Transverse colon (tissue), 4 donors: ENCODE results near the gene CORT. TPM values are rescaled to one million over a fixed set of nuclear protein-coding genes. Genes with fewer than 3 reads are reported as not detected.
"Not testable (repeated sequence)": the region's sequence is repeated elsewhere in the genome, so short reads cannot be mapped to it uniquely, and the experiment has no call there.

Source experiments
- DNase-seq: peaks from one replicate; pipeline ENCODE4 v3.0.0-alpha.2; 2019
- H3K27ac ChIP-seq, 4 donors: fragments of 200-600 bp; sonication (generic); 2 replicates each; pipeline ENCODE4 v1.5.1; 2016 to 2018; ENCODE audit warnings: inconsistent platforms in 4 of 4
- H3K27me3 ChIP-seq: fragments of 200-600 bp; sonication (generic); 2 replicates; pipeline ENCODE4 v1.5.1; 2017; ENCODE audit warnings: inconsistent platforms
- H3K36me3 ChIP-seq, 4 donors: fragments of 200-600 bp; sonication (generic); 2 replicates each; pipeline ENCODE4 v1.5.1; 2017 to 2019; ENCODE audit warnings: inconsistent platforms in 4 of 4
- H3K4me1 ChIP-seq, 4 donors: fragments of 200-600 bp; sonication (generic); 2 replicates each; pipeline ENCODE4 v1.5.1; 2017 to 2020; ENCODE audit warnings: inconsistent platforms in 4 of 4
- H3K4me3 ChIP-seq, 4 donors: fragments of 200-600 bp; sonication (generic); 1 replicate in 1 of 4; 2 replicates in 3 of 4; pipeline versions ENCODE4 v1.5.1 to v1.6.1; 2017 to 2019; ENCODE audit warnings: inconsistent platforms in 4 of 4
- H3K9me3 ChIP-seq, 2 donors: fragments of 200-600 bp; sonication (generic); 2 replicates each; pipeline ENCODE4 v1.5.1; 2017 to 2019; ENCODE audit warnings: inconsistent platforms in 2 of 2
- EP300 ChIP-seq: sonication (generic); formaldehyde crosslinking; IDR thresholded peaks from one replicate; pipeline ENCODE4 v1.6.1; 2017; ENCODE audit warnings: antibody characterized with exemption, low read depth
- POLR2A ChIP-seq: fragments of 450-650 bp; IDR thresholded peaks from one replicate; pipeline ENCODE4 v1.6.1; 2016; ENCODE audit warnings: antibody characterized with exemption, mild to moderate bottlenecking, moderate library complexity
- POLR2AphosphoS5 ChIP-seq, 3 donors: sonication (generic); formaldehyde crosslinking; IDR thresholded peaks; one replicate each; pipeline ENCODE4 v1.6.1; 2016; ENCODE audit warnings: antibody characterized with exemption in 3 of 3
- WGBS, 2 donors: methylation state at CpG; one replicate each; pipeline ENCODE4 v1.1.5; 2018; ENCODE audit warnings: low coverage in 1 of 2; 5-methylcytosine and 5-hydroxymethylcytosine counted together
- in situ Hi-C, 4 donors: fragments of 200-750 bp; cut with MboI; loops; one replicate each; pipeline versions ENCODE4 v1.15.0 to v1.15.1; 2017; ENCODE audit warnings: low sequenced_read_pairs in 3 of 4, low pct_ligation_motif_present in 1 of 4, low pct_unique_long_range_greater_than_20kb in 1 of 4
- intact Hi-C: fragments of 100-400 bp; cut with DNase I; formaldehyde crosslinking; loops from one replicate; pipeline ENCODE4 v1.15.1; 2023; ENCODE audit warnings: low total_unique reads
- total RNA-seq, 4 donors: library from RNA; depleted of rRNA; stranded (reverse); fragments of >200 nt; gene quantifications; one replicate each; pipeline ENCODE4 v1.1.0, GENCODE V29; 2016
- TF ChIP-seq, protein P1 (sequence below), 5 experiments: fragments of 200-600 bp in 3 of 5; fragments of 450-650 bp in 2 of 5; sonication (generic) in 3 of 5; IDR thresholded peaks; 1 replicate in 2 of 5; 2 replicates in 3 of 5; pipeline ENCODE4 v1.5.1; 2016 to 2017; ENCODE audit warnings: antibody characterized with exemption in 5 of 5, inconsistent platforms in 3 of 5, mild to moderate bottlenecking in 2 of 5, moderate library complexity in 1 of 5

CORT gene
- total RNA-seq: 1 to 10 TPM in 3 of 4 donors, not detected in 1; 1.1 to 6.4 (median 2.6) TPM

DNA sequence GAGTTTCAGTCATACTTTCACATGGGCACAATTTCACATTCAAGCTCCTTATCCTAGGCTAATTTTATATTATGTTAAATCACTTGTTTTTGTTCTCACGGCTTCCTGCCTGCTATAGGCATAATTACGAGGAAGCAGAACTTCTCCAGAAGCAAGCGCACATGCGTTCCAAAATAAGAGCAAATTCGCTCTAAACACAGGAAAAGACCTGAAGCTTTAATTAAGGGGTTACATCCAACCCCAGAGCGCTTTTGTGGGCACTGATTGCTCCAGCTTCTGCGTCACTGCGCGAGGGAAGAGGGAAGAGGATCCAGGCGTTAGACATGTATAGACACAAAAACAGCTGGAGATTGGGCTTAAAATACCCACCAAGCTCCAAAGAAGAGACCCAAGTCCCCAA lies at the start of gene CORT:
Gene CORT, plus strand, starts transcription at position 281 of the 400 bp plus-strand sequence. CDS start 193 bp downstream, outside the sequence.
- H3K4me1 ChIP-seq: no peaks in the 10 kb centered on the region
- in situ Hi-C loops (no loop called here), intact Hi-C loops (no loop called here)
- TF ChIP-seq POLR2A (no peak), EP300 (no peak)
- no peak for DNase-seq
- no peak within 1 kb of the TSS for H3K27ac ChIP-seq
- WGBS, 2 donors: 87 to 88% methylated on average over 5 to 10 of the region's 10 CpGs
- H3K36me3 ChIP-seq: no peaks in the 10 kb centered on the region
- H3K9me3 ChIP-seq: no peaks in the 10 kb centered on the region
- no peaks in the 10 kb centered on the region for H3K27me3 ChIP-seq
- H3K4me3 ChIP-seq: no peak within 1 kb of the TSS

DNA sequence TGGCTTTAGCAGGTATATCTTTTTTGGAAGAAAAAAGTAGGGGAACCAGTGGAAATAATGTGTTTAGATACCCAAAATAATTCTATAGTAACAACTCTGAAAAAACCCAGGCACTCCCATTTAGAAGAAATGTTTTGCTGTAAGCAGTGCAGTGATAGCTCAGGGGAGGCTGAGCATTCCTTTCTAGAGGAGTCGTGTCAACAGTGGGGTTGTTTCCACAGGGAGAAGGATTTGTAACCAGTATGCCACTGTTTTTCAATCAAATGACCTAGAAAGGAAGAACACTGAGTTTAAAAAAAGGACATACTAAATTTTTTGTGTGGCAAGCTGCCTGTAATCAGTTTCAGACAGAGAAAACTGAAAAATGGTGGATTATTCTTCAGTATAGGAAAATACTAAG lies 48.5 kb upstream of the CORT start:
- Histone ChIP-seq H3K27ac (peak overlapping the region in 1 of 4 donors; percentile 10), H3K4me1 (peaks cover 4 to 24% (median 14%) of the 10 kb centered on the region in 4 donors), H3K27me3 (no peaks in the 10 kb centered on the region), H3K36me3 (peaks cover 0 to 31% (median 15%) of the 10 kb centered on the region in 4 donors), H3K9me3 (no peaks in the 10 kb centered on the region), H3K4me3 (no peak overlapping the region)
- TF ChIP-seq POLR2AphosphoS5 (IDR thresholded peaks at IDR 0.05) (no peak), POLR2A (no peak), EP300 (no peak)
- TF ChIP-seq, protein P1, sequence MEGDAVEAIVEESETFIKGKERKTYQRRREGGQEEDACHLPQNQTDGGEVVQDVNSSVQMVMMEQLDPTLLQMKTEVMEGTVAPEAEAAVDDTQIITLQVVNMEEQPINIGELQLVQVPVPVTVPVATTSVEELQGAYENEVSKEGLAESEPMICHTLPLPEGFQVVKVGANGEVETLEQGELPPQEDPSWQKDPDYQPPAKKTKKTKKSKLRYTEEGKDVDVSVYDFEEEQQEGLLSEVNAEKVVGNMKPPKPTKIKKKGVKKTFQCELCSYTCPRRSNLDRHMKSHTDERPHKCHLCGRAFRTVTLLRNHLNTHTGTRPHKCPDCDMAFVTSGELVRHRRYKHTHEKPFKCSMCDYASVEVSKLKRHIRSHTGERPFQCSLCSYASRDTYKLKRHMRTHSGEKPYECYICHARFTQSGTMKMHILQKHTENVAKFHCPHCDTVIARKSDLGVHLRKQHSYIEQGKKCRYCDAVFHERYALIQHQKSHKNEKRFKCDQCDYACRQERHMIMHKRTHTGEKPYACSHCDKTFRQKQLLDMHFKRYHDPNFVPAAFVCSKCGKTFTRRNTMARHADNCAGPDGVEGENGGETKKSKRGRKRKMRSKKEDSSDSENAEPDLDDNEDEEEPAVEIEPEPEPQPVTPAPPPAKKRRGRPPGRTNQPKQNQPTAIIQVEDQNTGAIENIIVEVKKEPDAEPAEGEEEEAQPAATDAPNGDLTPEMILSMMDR (IDR thresholded peaks at IDR 0.05): no peak
- no peak for DNase-seq
- intact Hi-C loops: no loop called here
- WGBS, 2 donors: 69 to 86% methylated on average over 1 of the region's 1 CpG
- in situ Hi-C loops: no loop called here

DNA sequence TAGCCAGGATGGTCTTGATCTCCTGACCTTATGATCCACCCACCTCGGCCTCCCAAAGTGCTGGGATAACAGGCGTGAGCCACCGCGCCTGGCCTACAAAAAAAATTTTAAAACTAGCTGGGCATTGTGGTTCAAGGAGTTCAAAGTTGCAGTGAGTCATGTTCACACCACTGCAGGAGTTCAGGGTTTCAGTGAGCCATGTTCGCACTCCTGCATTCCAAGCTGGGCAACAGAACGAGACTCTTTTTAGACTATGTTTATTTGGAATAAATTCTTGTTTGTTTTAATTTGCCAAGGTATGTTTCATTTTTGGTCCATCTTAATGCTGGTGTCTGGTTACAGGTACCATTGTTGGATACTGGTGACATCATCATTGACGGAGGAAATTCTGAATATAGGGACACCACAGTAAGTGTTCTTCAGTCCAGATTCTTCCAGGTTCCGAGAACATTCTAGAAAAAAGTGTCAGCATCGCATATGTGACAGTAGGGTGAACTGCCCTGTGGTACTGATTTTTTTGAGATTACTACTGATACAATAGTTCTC lies 47.0 kb upstream of the CORT start:
- in situ Hi-C loops: no loop called here
- Histone ChIP-seq H3K27ac (no peak overlapping the region), H3K27me3 (no peaks in the 10 kb centered on the region), H3K4me1 (peaks cover 4 to 23% (median 13%) of the 10 kb centered on the region in 4 donors), H3K36me3 (peaks cover 0 to 44% (median 21%) of the 10 kb centered on the region in 4 donors), H3K9me3 (no peaks in the 10 kb centered on the region), H3K4me3 (no peak overlapping the region)
- no peak for DNase-seq
- TF ChIP-seq, protein P1 (IDR thresholded peaks at IDR 0.05): no peak
- TF ChIP-seq POLR2AphosphoS5 (IDR thresholded peaks at IDR 0.05) (no peak), EP300 (no peak), POLR2A (no peak)
- intact Hi-C loops: no loop called here
- 95 to 97% methylated on average over 9 of the region's 9 CpGs for WGBS, 2 donors

GRCh38 chr1:10407201-10407600 lies 42.6 kb upstream of the CORT start:
- Histone ChIP-seq H3K36me3 (peaks cover 0 to 80% (median 33%) of the 10 kb centered on the region in 4 donors), H3K4me1 (no peaks in the 10 kb centered on the region), H3K9me3 (no peaks in the 10 kb centered on the region), H3K4me3 (no peak overlapping the region), H3K27ac (no peak overlapping the region), H3K27me3 (no peaks in the 10 kb centered on the region)
- no peak for DNase-seq
- intact Hi-C loops (no loop called here), in situ Hi-C loops (no loop called here)
- TF ChIP-seq POLR2AphosphoS5 (IDR thresholded peaks at IDR 0.05): no peak
- WGBS, 2 donors: 92 to 95% methylated on average over 2 of the region's 2 CpGs

DNA sequence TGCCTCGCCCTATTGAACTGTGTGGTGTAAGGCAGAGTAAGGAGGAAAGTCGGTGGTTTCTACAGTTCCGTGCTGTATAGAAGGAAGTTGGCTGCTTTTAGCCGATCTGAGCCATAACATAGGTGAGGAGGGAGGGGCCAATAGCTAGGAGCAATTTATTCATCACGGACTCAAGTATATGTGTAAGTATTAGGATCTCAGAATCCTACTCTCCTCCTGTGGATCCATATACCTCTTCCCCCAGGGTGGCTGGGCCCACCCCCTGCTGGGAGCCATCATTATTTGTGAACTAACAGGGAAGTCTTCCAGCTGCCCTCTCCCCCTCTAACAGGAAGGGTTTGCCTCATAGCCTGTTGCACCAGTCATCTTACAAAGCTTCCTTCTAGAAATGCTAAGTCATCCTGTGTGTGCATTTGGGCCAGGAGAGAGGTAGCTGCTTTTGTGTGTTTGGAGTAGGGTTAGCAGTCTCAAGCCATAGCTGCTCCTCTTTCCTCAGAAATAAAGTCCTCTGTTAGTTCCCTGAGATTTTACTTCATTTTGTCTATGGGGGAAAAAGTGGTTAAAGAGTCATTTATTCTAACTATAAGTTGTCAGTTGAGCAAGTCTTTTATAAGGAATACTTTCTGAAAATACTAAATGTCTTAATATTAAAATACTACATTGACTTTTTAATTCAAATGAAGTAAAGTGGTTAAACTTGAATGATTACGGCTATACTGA lies 34.5 kb upstream of the CORT start:
- TF ChIP-seq POLR2A (no peak), EP300 (no peak), POLR2AphosphoS5 (IDR thresholded peaks at IDR 0.05) (peak in 1 of 3 donors; percentile 12)
- TF ChIP-seq, protein P1 (IDR thresholded peaks at IDR 0.05): no peak
- DNase-seq: peak; percentile 15
- Histone ChIP-seq H3K27ac (peak overlapping the region; percentile 25 to 56 (median 51)), H3K36me3 (peaks cover 0 to 60% (median 31%) of the 10 kb centered on the region in 4 donors), H3K4me1 (no peaks in the 10 kb centered on the region), H3K27me3 (no peaks in the 10 kb centered on the region), H3K9me3 (no peaks in the 10 kb centered on the region), H3K4me3 (no peak overlapping the region)
- intact Hi-C loops: no loop called here
- 50 to 72% methylated on average over 5 to 6 of the region's 6 CpGs for WGBS, 2 donors
- in situ Hi-C loops: no loop called here

- H3K27me3 ChIP-seq, in situ Hi-C loops, H3K4me3 ChIP-seq, H3K9me3 ChIP-seq, DNase-seq, intact Hi-C loops, H3K4me1 ChIP-seq: not testable (repeated sequence)
- 88 to 97% methylated on average over 1 of the region's 1 CpG for WGBS, 2 donors
- Histone ChIP-seq H3K27ac (peak overlapping the region in 1 of 4 donors; percentile 54), H3K36me3 (peaks cover 0 to 54% (median 30%) of the 10 kb centered on the region in 4 donors)
Measured at GRCh38 chr1:10415967-10416366, 33.9 kb upstream of the CORT start.

DNA sequence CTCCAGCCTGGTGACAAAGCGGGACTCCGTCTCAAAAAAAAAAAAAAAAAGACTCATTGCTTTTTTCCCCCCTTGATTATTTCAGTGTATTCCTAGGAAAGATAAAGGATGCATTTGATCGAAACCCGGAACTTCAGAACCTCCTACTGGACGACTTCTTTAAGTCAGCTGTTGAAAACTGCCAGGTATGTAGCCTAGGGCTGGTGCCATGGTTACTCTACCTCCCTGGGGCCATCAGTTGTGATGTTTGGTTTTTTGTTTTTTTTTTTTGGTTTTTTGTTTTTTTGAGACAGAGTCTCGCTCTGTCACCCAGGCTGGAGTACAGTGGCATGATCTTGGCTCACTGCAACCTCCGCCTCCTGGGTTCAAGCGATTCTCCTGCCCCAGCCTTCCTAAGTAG lies 31.1 kb upstream of the CORT start:
- WGBS, 2 donors: 93 to 100% methylated on average over 5 to 8 of the region's 8 CpGs
- H3K4me1 ChIP-seq, H3K9me3 ChIP-seq, H3K27me3 ChIP-seq, in situ Hi-C loops, H3K27ac ChIP-seq, DNase-seq, intact Hi-C loops, H3K4me3 ChIP-seq: not testable (repeated sequence)
- peaks cover 0 to 34% (median 17%) of the 10 kb centered on the region in 4 donors for H3K36me3 ChIP-seq
